OCI-LY1 (cell line): ENCODE measurements around the gene MTAP.

Source experiments
- EZH2 ChIP-seq: fragments of 200-600 bp; sonication (generic), shearing (Covaris generic); IDR thresholded peaks from 2 replicates; pipeline ENCODE4 v1.8.0; 2017; ENCODE audit warnings: borderline replicate concordance, mixed run types, mild to moderate bottlenecking, antibody characterized with exemption, low read length, moderate library complexity, mixed read lengths
- TF ChIP-seq, protein P1 (sequence below): fragments of 200-600 bp; sonication (generic), shearing (Covaris generic); IDR thresholded peaks from 2 replicates; pipeline ENCODE4 v1.5.1; 2017; ENCODE audit warnings: mild to moderate bottlenecking, antibody characterized with exemption, low read length, moderate library complexity, mixed read lengths

- TF ChIP-seq, protein P1, sequence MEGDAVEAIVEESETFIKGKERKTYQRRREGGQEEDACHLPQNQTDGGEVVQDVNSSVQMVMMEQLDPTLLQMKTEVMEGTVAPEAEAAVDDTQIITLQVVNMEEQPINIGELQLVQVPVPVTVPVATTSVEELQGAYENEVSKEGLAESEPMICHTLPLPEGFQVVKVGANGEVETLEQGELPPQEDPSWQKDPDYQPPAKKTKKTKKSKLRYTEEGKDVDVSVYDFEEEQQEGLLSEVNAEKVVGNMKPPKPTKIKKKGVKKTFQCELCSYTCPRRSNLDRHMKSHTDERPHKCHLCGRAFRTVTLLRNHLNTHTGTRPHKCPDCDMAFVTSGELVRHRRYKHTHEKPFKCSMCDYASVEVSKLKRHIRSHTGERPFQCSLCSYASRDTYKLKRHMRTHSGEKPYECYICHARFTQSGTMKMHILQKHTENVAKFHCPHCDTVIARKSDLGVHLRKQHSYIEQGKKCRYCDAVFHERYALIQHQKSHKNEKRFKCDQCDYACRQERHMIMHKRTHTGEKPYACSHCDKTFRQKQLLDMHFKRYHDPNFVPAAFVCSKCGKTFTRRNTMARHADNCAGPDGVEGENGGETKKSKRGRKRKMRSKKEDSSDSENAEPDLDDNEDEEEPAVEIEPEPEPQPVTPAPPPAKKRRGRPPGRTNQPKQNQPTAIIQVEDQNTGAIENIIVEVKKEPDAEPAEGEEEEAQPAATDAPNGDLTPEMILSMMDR = no peak
- TF ChIP-seq EZH2 = no peak
Observed at GRCh38 chr9:21933865-21934264, 131.4 kb downstream of the MTAP start.
